Measurements from ENCODE around the gene ASB1.
"Not testable (repeated sequence)": the region's sequence is repeated elsewhere in the genome, so short reads cannot be mapped to it uniquely, and the experiment has no call there.

The ASB1 gene

GRCh38 chr2:238404406-238405216 is 22.1 kb upstream of the ASB1 start:
- no peak for DNase-seq

GRCh38 chr2:238405217-238405555 is 21.5 kb upstream of the ASB1 start:
- not testable (repeated sequence) for DNase-seq

GRCh38 chr2:238406221-238406997 is 20.3 kb upstream of the ASB1 start:
- no peak for DNase-seq

GRCh38 chr2:238406998-238407285 is 19.8 kb upstream of the ASB1 start:
- no peak for DNase-seq

- DNase-seq: no peak
These were observed 19.2 kb upstream of the ASB1 start for GRCh38 chr2:238407566-238407965.

- no peak for DNase-seq
These were observed 17.9 kb upstream of the ASB1 start for GRCh38 chr2:238408615-238409340.

- DNase-seq: no peak
These were observed 17.2 kb upstream of the ASB1 start for GRCh38 chr2:238409341-238410199.

GRCh38 chr2:238412067-238412767 is 14.5 kb upstream of the ASB1 start:
- DNase-seq: no peak

- no peak for DNase-seq
These were observed 13.4 kb upstream of the ASB1 start for GRCh38 chr2:238413368-238413767.

- DNase-seq: peak; percentile 8 to 9
These were observed 11.5 kb upstream of the ASB1 start for GRCh38 chr2:238415036-238415764.

- no peak for DNase-seq
These were observed 10.8 kb upstream of the ASB1 start for GRCh38 chr2:238415893-238416292.

GRCh38 chr2:238418196-238418998 is 8.3 kb upstream of the ASB1 start:
- DNase-seq: no peak

GRCh38 chr2:238418999-238419546 is 7.7 kb upstream of the ASB1 start:
- no peak for DNase-seq

- DNase-seq: no peak
These were observed 6.3 kb upstream of the ASB1 start for GRCh38 chr2:238420442-238420841.

- DNase-seq: no peak
These were observed 5.6 kb upstream of the ASB1 start for GRCh38 chr2:238420878-238421694.

GRCh38 chr2:238421695-238422035 is 5.1 kb upstream of the ASB1 start:
- no peak for DNase-seq

- no peak for DNase-seq
These were observed 4.4 kb upstream of the ASB1 start for GRCh38 chr2:238422285-238422684.

GRCh38 chr2:238422940-238423339 is 3.8 kb upstream of the ASB1 start:
- DNase-seq: no peak

GRCh38 chr2:238423561-238424312 is 3.0 kb upstream of the ASB1 start:
- DNase-seq: peak in 1 of 2 experiments; percentile 3
